ENCODE data around the gene FBXW5. TPM values are rescaled to one million over a fixed set of nuclear protein-coding genes. Genes with fewer than 3 reads are reported as not detected.

FBXW5 gene
- total and polyA plus RNA-seq, 10 of the 15 experiments (the other 5 are each of a cell fraction or from before 2014, with no cell fraction given): 0.21 to 97.3 (median 44.5) TPM

- TF ChIP-seq, protein P1, sequence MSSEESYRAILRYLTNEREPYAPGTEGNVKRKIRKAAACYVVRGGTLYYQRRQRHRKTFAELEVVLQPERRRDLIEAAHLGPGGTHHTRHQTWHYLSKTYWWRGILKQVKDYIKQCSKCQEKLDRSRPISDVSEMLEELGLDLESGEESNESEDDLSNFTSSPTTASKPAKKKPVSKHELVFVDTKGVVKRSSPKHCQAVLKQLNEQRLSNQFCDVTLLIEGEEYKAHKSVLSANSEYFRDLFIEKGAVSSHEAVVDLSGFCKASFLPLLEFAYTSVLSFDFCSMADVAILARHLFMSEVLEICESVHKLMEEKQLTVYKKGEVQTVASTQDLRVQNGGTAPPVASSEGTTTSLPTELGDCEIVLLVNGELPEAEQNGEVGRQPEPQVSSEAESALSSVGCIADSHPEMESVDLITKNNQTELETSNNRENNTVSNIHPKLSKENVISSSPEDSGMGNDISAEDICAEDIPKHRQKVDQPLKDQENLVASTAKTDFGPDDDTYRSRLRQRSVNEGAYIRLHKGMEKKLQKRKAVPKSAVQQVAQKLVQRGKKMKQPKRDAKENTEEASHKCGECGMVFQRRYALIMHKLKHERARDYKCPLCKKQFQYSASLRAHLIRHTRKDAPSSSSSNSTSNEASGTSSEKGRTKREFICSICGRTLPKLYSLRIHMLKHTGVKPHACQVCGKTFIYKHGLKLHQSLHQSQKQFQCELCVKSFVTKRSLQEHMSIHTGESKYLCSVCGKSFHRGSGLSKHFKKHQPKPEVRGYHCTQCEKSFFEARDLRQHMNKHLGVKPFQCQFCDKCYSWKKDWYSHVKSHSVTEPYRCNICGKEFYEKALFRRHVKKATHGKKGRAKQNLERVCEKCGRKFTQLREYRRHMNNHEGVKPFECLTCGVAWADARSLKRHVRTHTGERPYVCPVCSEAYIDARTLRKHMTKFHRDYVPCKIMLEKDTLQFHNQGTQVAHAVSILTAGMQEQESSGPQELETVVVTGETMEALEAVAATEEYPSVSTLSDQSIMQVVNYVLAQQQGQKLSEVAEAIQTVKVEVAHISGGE (CRISPR knock-in tag; IDR thresholded peaks at IDR 0.05): no peak
- TF ChIP-seq, protein P2, sequence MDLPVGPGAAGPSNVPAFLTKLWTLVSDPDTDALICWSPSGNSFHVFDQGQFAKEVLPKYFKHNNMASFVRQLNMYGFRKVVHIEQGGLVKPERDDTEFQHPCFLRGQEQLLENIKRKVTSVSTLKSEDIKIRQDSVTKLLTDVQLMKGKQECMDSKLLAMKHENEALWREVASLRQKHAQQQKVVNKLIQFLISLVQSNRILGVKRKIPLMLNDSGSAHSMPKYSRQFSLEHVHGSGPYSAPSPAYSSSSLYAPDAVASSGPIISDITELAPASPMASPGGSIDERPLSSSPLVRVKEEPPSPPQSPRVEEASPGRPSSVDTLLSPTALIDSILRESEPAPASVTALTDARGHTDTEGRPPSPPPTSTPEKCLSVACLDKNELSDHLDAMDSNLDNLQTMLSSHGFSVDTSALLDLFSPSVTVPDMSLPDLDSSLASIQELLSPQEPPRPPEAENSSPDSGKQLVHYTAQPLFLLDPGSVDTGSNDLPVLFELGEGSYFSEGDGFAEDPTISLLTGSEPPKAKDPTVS (IDR thresholded peaks at IDR 0.05; ENCODE audit: low read depth, low read length): no peak
- TF ChIP-seq SREBF2 (IDR thresholded peaks at IDR 0.05; ENCODE audit: low read length): no peak
Observed at GRCh38 chr9:136963751-136964150, 19.2 kb upstream of the FBXW5 start (continued).

DNA sequence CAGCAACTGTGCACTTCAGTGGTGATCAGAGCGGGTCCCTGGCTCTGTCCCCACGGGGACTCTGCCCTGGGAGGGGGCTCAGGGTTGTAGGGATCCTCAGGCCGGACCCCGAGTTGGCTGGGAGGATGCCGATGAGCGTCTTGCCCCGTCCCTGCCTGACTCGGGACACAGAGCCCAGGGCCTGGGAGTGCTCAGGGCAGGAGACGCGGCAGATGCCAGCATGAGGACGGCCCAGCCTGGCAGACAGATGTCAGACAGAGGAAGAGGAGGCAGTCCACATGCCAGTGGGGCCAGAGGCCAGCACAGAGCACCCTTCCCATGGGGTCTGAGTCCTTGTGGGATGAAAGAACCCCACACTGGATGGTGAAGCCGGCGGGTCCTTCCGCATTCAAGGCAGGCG lies 18.8 kb upstream of the FBXW5 start:
- in situ Hi-C loops (cut with MboI): no loop called here
- DNase-seq (ENCODE audit: low read depth, low spot score) (no peak), FAIRE-seq (no peak), ATAC-seq (no peak)
- ChIA-PET CTCF (interaction anchor here (1.4 kb wide), 1 partner anchor 19 kb away, joined by 3 read pairs; the partner anchor contains the start of genes C8G and FBXW5), SMC1A (ENCODE audit: uncharacterized antibody, unreplicated experiment) (no interaction called here), POLR2A (no interaction called here), RAD21 (ENCODE audit: unreplicated experiment) (interaction anchor here (0.6 kb wide), 1 partner anchor 227 kb away, joined by 3 read pairs; no protein-coding TSS in a partner anchor)
- no TSS peak for BruUV-seq (replicated peaks)
- Histone ChIP-seq H4K20me1 (ENCODE audit: control insufficient read depth, insufficient read depth) (no peaks in the 10 kb centered on the region; the same call in 1 of the 2 replicates), H3K79me2 (ENCODE audit: control insufficient read depth, insufficient read depth, low read length) (no peaks in the 10 kb centered on the region), H2AFZ (ENCODE audit: control insufficient read depth, low read depth, low read length) (no peak overlapping the region), H3K4me2 (ENCODE audit: control insufficient read depth, insufficient read depth) (no peak overlapping the region), H3K27ac (ENCODE audit: control insufficient read depth, insufficient read depth) (no peak overlapping the region), H3K9ac (ENCODE audit: control insufficient read depth, insufficient read depth, low read length) (no peak overlapping the region), H3K27me3 (replicated peaks in 1 of 2; ENCODE audit: control insufficient read depth in 2 of 2, insufficient read depth in 2 of 2, low read length in 1 of 2) (no peaks in the 10 kb centered on the region), H3K4me3 (no peak overlapping the region), H3K36me3 (ENCODE audit: control insufficient read depth in 2 of 2, insufficient read depth in 2 of 2, low read length in 1 of 2) (no peaks in the 10 kb centered on the region), H3K4me1 (ENCODE audit: control insufficient read depth, insufficient read depth, low read length) (peaks cover 7% of the 10 kb centered on the region), H3K9me3 (replicated peaks; ENCODE audit: control insufficient read depth, insufficient read depth, low read length) (no peaks in the 10 kb centered on the region)
- WGBS (ENCODE audit: insufficient coverage, insufficient replicate concordance, low lambda C conversion rate, missing lambda C conversion rate): 35% methylated on average over 12 of the region's 15 CpGs
- intact Hi-C loops (cut with micrococcal nuclease; ENCODE audit: unreplicated experiment): no loop called here
- TF ChIP-seq ZNF24 (IDR thresholded peaks at IDR 0.05): no peak
- TF ChIP-seq, protein P3, sequence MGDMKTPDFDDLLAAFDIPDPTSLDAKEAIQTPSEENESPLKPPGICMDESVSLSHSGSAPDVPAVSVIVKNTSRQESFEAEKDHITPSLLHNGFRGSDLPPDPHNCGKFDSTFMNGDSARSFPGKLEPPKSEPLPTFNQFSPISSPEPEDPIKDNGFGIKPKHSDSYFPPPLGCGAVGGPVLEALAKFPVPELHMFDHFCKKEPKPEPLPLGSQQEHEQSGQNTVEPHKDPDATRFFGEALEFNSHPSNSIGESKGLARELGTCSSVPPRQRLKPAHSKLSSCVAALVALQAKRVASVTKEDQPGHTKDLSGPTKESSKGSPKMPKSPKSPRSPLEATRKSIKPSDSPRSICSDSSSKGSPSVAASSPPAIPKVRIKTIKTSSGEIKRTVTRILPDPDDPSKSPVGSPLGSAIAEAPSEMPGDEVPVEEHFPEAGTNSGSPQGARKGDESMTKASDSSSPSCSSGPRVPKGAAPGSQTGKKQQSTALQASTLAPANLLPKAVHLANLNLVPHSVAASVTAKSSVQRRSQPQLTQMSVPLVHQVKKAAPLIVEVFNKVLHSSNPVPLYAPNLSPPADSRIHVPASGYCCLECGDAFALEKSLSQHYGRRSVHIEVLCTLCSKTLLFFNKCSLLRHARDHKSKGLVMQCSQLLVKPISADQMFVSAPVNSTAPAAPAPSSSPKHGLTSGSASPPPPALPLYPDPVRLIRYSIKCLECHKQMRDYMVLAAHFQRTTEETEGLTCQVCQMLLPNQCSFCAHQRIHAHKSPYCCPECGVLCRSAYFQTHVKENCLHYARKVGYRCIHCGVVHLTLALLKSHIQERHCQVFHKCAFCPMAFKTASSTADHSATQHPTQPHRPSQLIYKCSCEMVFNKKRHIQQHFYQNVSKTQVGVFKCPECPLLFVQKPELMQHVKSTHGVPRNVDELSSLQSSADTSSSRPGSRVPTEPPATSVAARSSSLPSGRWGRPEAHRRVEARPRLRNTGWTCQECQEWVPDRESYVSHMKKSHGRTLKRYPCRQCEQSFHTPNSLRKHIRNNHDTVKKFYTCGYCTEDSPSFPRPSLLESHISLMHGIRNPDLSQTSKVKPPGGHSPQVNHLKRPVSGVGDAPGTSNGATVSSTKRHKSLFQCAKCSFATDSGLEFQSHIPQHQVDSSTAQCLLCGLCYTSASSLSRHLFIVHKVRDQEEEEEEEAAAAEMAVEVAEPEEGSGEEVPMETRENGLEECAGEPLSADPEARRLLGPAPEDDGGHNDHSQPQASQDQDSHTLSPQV (IDR thresholded peaks at IDR 0.05): no peak
- no peak for TF ChIP-seq CREB1 (IDR thresholded peaks at IDR 0.05; ENCODE audit: low read depth)
- no peak for TF ChIP-seq HCFC1 (IDR thresholded peaks at IDR 0.05; ENCODE audit: low read length)
- no peak for TF ChIP-seq BHLHE40 (IDR thresholded peaks at IDR 0.05; ENCODE audit: borderline replicate concordance in 1 of 2, low read depth in 2 of 2, low read length in 1 of 2)
- TF ChIP-seq, protein P4, sequence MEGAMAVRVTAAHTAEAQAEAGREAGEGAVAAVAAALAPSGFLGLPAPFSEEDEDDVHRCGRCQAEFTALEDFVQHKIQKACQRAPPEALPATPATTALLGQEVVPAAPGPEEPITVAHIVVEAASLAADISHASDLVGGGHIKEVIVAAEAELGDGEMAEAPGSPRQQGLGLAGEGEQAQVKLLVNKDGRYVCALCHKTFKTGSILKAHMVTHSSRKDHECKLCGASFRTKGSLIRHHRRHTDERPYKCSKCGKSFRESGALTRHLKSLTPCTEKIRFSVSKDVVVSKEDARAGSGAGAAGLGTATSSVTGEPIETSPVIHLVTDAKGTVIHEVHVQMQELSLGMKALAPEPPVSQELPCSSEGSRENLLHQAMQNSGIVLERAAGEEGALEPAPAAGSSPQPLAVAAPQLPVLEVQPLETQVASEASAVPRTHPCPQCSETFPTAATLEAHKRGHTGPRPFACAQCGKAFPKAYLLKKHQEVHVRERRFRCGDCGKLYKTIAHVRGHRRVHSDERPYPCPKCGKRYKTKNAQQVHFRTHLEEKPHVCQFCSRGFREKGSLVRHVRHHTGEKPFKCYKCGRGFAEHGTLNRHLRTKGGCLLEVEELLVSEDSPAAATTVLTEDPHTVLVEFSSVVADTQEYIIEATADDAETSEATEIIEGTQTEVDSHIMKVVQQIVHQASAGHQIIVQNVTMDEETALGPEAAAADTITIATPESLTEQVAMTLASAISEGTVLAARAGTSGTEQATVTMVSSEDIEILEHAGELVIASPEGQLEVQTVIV (IDR thresholded peaks at IDR 0.05; ENCODE audit: borderline replicate concordance, partially characterized antibody): no peak
- TF ChIP-seq BMI1 (IDR thresholded peaks at IDR 0.05; ENCODE audit: borderline replicate concordance): no peak
- TF ChIP-seq ZBED1 (IDR thresholded peaks at IDR 0.05; ENCODE audit: borderline replicate concordance): no peak
